HG03039 (cell line): ENCODE results near the gene ZNF318.
"Not testable (repeated sequence)": the region's sequence is repeated elsewhere in the genome, so short reads cannot be mapped to it uniquely, and the experiment has no call there.

Experiments used
- ATAC-seq: cut with Tn5 transposase; IDR thresholded peaks from one replicate; pipeline ENCODE4 v1.9.1; 2021; ENCODE audit warnings: mild to moderate bottlenecking, moderate library complexity; ENCODE audit not compliant: unreplicated experiment

The ZNF318 gene

DNA sequence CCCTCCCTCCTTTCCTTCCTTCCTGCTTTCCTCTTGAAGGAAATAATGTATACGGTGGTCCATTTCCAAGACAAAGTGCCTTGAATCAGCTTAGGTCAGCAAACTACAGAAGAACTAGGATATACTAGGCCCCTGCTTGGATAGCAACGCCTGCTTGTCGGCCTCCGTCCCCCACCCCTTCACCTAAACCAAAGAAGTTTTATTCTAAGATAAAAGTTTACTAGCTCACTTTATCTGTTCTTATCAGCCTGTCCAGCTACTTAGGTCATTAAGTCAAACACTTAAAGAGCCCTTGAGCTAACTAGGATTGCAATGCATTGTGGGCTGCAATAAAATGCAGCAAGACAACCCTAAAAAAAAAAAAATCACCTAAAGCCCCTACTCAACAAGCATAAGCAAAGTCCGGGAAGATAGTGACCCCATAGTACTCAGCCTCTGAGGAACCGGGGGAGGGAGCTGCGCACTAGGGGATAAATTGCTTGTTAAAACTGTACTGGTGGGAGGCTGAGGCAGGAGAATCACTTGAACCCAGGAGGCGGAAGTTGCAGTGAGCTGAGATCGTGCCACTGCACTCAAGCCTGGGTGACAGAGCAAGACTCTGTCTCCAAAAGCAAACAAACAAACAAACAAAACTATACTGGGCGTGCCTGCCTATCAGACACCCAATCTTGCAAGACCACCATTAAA is 21.4 kb upstream of the ZNF318 start:
- not testable (repeated sequence) for ATAC-seq

DNA sequence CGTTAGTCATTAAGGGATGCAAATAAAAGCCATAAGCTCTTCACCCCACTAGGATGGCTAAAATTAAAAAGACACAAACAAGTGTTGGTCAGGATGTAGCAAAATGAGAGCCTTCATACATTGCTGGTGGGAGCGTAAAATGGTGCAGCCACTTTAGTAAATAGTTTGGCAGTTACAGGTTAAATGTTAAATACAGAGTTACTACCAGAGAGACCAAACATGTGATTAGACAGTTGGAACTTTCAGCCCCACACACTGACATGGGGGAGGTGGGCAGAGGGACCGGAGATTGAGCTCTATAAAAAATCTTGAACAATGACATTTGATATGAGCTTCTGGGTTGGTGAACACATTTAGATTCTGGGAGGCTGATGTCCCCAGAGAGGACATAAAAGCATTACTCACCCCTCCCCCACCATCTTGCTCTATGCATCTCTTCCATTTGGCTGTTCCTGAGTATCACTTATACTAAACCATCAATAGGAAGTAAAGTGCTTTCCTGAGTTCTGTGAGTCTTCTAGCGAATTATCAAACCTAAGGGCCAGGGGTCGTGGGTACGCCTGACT is 20.4 kb upstream of the ZNF318 start:
- ATAC-seq = no peak

DNA sequence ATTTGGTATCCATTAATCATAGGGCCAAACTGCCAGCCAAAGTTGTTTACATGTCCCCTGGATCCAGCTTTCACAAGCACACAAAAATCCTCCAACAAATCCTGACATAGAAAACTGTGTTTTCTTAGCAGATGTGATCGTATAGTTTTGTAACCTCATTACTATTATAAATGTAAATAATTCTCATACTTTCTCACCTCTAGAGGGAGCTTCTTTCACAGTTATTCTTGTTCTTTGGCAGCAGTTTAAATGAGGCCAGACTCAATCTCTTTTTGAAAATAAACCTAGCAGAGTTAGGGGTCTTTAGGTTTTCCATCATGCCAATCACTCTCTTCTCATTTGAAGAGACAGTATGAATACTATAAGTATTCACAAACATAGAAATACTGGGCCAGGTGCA is 17.0 kb upstream of the ZNF318 start:
- ATAC-seq = no peak

DNA sequence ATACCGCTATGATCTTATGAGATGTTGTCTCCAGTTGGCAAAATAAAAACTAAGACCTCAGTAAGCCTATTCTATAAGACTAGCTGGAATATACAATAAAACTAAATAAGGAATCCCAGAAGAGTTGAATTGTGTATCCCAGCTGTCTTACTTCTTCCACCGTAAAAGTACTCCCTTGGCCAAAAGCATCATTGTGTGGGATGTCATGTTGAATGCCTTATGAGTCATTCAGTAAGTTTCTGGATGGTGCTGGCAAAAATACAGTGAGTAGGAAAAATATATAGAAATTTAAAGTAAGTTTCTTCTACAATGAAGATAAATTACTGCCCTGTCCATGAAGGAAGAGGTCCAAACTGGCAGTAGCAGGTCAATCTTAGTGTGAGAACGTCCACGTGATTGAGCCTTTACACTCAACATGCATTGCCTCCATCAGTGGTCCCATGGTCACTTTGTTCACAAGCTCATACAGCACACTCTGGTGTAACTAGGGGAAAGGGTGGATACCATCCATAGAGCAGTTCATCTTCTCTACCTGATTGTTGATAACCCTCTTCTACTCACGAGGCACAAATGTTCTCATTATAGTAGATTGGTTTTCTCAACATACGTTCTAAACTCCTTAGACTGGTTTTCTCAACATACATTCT is 13.7 kb upstream of the ZNF318 start:
- peak; percentile 19 for ATAC-seq

- not testable (repeated sequence) for ATAC-seq
Observed at GRCh38 chr6:43380858-43381257, 11.4 kb upstream of the ZNF318 start.

DNA sequence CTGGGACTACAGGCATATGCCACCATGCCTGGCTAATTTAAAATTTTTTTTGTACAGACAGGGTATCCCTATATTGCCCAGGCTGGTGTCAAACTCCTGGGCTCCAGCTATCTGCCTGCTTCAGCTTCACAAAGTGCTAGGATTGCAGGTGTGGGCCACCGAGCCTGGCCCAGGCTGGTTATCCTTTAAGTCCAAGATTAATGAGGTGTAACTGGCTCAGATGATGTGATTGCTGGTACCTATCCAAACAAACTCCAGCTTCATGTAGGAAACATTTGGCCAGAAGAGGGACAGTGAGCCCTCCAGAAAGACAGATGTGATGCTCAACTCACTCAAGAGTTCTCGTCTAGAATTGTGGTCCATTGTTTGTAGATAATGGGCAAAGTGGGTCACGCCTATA is 9.2 kb upstream of the ZNF318 start:
- ATAC-seq = no peak

GRCh38 chr6:43377710-43378229 is 8.3 kb upstream of the ZNF318 start:
- ATAC-seq = no peak

GRCh38 chr6:43376551-43376981 is 7.1 kb upstream of the ZNF318 start:
- no peak for ATAC-seq

DNA sequence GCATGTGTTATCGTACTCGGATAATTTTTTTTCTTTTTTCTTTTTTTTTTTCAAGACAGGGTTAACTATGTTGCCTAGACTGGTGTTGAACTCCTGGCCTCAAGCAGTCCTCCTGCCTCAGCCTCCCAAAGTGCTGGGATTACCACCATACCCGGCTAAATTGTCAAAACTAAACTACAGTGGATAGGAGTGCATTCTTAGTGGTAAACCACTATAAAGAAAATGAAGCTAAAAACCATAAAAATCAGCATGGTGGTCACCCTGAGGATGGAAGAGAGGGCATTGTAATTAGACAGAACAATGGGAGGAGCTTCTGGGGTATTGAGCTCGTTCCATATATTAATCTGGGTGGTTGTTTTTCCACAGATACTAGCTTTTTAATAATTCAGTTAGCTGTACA is 6.2 kb upstream of the ZNF318 start:
- no peak for ATAC-seq

GRCh38 chr6:43373252-43373875 is 3.9 kb upstream of the ZNF318 start:
- no peak for ATAC-seq

DNA sequence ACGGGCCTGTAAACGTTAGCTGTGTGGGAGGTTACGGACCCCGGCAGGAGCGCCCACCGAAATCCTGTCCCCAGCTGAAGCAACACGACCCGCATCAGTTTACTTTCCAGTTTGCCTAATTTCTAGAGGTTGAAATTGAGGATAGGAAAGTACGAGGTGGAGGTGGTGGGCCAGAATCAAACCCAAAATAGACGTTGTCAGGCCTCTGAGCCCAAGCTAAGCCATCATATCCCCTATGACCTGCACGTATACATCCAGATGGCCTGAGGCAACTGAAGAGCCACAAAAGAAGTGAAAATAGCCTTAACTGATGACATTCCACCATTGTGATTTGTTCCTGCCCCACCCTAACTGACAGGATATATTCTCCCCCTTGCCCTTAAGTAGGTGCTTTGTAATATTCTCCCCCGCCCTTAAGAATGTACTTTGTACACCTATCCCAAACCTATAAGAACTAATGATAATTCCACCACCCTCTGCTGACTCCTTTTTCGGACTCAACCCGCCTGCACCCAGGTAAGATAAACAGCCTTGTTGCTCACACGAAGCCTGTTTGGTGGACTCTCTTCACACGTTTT is 645 bp upstream of the ZNF318 start:
- ATAC-seq = peak; percentile 6

DNA sequence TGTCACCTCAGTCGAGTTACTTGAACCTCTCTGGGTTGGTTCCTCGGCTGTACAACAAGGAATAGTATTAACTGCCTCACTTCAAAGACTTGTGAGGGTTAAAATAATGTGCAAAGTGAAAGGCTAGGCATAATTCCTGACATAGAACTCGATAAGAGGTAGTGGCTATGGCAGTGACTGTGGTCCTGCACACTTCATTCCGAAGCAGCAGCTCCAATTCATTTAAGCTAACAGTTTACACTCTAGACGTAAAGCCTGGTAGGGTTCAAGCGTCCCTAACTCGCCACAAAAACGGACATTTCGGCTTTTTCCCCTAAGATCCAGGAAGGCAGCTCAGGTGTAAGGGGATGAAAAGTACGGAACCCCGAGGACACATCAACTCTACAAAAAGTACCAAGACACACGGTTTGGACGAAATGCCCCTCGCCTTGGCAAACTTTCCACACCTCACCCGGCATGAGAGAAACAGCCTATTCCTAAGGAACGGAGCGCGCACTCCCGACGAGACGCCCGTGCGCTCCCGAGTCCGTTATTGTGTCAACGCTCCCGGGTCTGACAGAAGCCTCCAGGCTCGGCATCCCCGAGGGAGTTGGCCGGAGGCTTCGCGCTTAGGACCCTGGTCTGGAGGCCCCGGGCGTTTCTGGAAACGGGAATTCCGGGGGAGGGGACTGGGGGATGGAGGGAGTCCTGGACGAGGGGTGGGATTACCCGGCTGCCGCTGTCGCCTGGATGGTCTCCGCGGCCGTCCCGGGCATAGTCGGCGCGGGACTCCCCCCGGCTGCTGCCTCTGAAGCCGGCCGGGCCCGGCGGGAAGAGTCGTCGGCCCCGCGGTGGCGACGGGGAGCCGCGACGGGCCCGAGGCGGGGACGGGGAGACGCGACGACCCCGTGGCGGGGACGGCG is 937 bp downstream of the ZNF318 start:
- ATAC-seq = no peak

GRCh38 chr6:43367245-43367984 is 2.0 kb downstream of the ZNF318 start:
- no peak for ATAC-seq

DNA sequence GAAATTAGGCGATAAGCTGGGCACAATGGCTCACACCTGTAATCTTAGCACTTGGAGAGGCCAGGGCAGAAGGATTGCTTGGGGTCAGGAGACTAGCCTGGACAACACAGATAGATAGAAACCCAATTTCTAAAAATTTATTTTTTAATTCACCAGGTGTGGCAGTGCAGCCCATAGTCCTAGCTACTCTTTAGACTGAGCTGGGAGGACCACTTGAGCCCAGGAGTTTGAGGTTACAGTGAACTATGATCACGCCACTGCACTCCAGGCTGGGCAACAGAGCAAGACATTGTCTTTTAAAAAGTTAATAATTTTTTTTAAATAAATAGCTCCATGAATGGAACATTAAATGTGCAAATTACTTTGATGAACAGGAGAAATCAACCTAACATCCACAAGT is 8.2 kb downstream of the ZNF318 start:
- ATAC-seq = no peak

- no peak for ATAC-seq
Observed at GRCh38 chr6:43359831-43360230, 9.6 kb downstream of the ZNF318 start.

DNA sequence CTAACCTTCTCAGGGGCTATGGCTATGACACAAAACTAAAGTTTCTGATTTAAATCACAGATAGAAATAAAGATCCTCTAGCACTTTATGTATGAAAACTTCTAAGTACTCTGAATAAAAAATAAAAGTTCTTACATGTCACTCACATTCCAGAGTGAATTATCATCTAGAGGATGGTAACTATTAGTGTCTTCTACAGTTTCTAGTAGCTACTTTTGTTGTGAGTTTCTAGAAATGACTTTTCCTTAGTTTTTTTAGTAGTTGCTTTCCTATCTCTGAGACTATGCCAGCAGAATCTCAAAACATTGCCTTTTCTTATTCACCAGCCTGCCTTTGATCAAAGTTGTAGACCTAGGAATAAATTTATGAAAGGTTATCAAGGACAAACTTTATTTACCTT is 10.1 kb downstream of the ZNF318 start:
- no peak for ATAC-seq

GRCh38 chr6:43355862-43356590 is 13.4 kb downstream of the ZNF318 start:
- ATAC-seq = no peak

- ATAC-seq = not testable (repeated sequence)
Observed at GRCh38 chr6:43351951-43352350, 17.5 kb downstream of the ZNF318 start.

DNA sequence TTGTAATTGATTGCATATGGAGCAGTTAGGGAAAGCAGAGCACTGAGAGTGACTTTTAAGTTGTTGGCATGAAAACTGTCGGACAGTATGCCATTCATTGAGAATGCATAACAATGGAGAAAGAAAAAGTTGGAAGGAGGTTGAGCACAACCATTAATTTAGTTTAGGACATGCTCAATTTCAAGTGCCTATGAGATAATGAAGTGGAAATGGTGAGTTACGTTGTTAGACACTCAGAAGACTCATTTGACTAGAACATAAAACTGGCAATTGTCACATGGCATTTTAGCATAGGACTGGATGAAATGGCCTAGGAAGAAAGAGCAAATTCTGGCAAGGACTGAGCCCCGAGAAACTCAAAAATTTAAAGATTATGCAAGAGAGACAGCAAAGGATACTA is 22.0 kb downstream of the ZNF318 start:
- no peak for ATAC-seq
